ENCODE measurements around the gene CEP135. TPM values are rescaled to one million over a fixed set of nuclear protein-coding genes. Genes with fewer than 3 reads are reported as not detected.

The CEP135 gene
- total RNA-seq, 1 experiment from 2014 or later = 8.0 TPM

GRCh38 chr4:55912249-55912648 is 36.5 kb upstream of the CEP135 start:
- TF ChIP-seq CTCF (IDR thresholded peaks at IDR 0.05; ENCODE audit: unreplicated experiment) = no peak

DNA sequence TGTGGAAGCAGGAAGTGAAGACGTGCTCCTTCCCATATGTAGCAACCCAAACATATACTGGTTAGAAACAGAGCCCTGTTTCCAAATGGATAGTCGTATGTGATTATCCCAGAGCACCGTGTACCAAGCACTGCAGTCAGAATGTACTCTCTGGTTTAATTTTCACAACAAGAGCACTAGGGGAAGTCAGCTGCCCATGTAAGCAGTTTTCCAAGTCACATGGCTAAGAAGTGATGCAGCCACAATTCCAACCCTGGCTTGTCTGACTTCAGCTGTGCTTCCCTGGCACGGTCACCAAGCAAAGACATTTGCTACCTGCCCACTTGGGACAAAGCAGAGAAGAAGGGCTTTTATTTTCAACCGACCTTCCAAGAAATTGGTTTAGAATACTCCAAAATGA is 28.2 kb upstream of the CEP135 start:
- intact Hi-C loops (cut with micrococcal nuclease; ENCODE audit: unreplicated experiment) = no loop called here
- Mint-ChIP-seq H3K27me3 (ENCODE audit: unreplicated experiment) (no peaks in the 10 kb centered on the region), H3K4me1 (ENCODE audit: low read depth, unreplicated experiment) (no peaks in the 10 kb centered on the region), H3K36me3 (ENCODE audit: insufficient read depth, unreplicated experiment) (no peaks in the 10 kb centered on the region), H3K4me3 (ENCODE audit: low read depth, unreplicated experiment) (no peak overlapping the region), H3K9me3 (ENCODE audit: low read depth, unreplicated experiment) (peaks cover 6% of the 10 kb centered on the region), H3K27ac (ENCODE audit: unreplicated experiment) (no peak overlapping the region)
- CTCF ChIA-PET = interaction anchor here (0.6 kb wide), 1 partner anchor 186 kb away, joined by 4 read pairs; no protein-coding TSS in a partner anchor
- BruUV-seq (replicated peaks) = no TSS peak
- no peak for DNase-seq
- TF ChIP-seq CTCF (IDR thresholded peaks at IDR 0.05; ENCODE audit: unreplicated experiment) = no peak

More at GRCh38 chr4:55912249-55912648, 36.5 kb upstream of the CEP135 start:
- Mint-ChIP-seq H3K4me1 (ENCODE audit: low read depth, unreplicated experiment) (no peaks in the 10 kb centered on the region), H3K9me3 (ENCODE audit: low read depth, unreplicated experiment) (no peaks in the 10 kb centered on the region), H3K4me3 (ENCODE audit: low read depth, unreplicated experiment) (no peak overlapping the region), H3K27me3 (ENCODE audit: unreplicated experiment) (no peaks in the 10 kb centered on the region), H3K36me3 (ENCODE audit: insufficient read depth, unreplicated experiment) (no peaks in the 10 kb centered on the region), H3K27ac (ENCODE audit: unreplicated experiment) (no peak overlapping the region)
- intact Hi-C loops (cut with micrococcal nuclease; ENCODE audit: unreplicated experiment) = no loop called here
- CTCF ChIA-PET = no interaction called here
- BruUV-seq (replicated peaks) = no TSS peak
- DNase-seq = no peak

- Mint-ChIP-seq H3K36me3 (ENCODE audit: insufficient read depth, unreplicated experiment) (no peaks in the 10 kb centered on the region), H3K27me3 (ENCODE audit: unreplicated experiment) (no peaks in the 10 kb centered on the region), H3K4me3 (ENCODE audit: low read depth, unreplicated experiment) (no peak overlapping the region), H3K27ac (ENCODE audit: unreplicated experiment) (no peak overlapping the region), H3K4me1 (ENCODE audit: low read depth, unreplicated experiment) (no peaks in the 10 kb centered on the region), H3K9me3 (ENCODE audit: low read depth, unreplicated experiment) (peaks cover 6% of the 10 kb centered on the region)
- no peak for DNase-seq
- CTCF ChIA-PET = no interaction called here
- BruUV-seq (replicated peaks) = no TSS peak
- TF ChIP-seq CTCF (IDR thresholded peaks at IDR 0.05; ENCODE audit: unreplicated experiment) = no peak
- intact Hi-C loops (cut with micrococcal nuclease; ENCODE audit: unreplicated experiment) = no loop called here
These were observed 27.7 kb upstream of the CEP135 start for GRCh38 chr4:55921093-55921492.

DNA sequence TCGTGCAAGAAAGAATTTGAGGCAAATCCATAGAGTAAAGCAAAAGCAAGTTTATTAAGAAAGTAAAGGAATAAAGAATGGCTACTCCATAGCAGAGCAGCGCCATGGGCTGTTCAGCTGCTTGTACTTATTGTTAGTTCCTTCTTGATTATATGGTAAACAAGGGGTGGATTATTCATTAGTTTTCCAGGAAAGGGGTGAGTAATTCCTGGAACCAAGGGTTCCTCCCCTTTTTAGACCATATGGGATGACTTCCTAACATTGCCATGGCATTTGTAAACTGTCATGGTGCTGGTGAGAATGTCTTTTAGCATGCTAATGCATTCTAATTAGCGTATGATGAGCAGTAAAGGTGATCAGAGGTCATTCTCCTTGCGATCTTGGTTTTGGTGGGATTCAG is 23.5 kb upstream of the CEP135 start:
- CTCF ChIA-PET = no interaction called here
- Mint-ChIP-seq H3K27ac (ENCODE audit: unreplicated experiment) (no peak overlapping the region), H3K36me3 (ENCODE audit: insufficient read depth, unreplicated experiment) (no peaks in the 10 kb centered on the region), H3K9me3 (ENCODE audit: low read depth, unreplicated experiment) (no peaks in the 10 kb centered on the region), H3K27me3 (ENCODE audit: unreplicated experiment) (no peaks in the 10 kb centered on the region), H3K4me1 (ENCODE audit: low read depth, unreplicated experiment) (no peaks in the 10 kb centered on the region), H3K4me3 (ENCODE audit: low read depth, unreplicated experiment) (no peak overlapping the region)
- intact Hi-C loops (cut with micrococcal nuclease; ENCODE audit: unreplicated experiment) = no loop called here
- no TSS peak for BruUV-seq (replicated peaks)
- no peak for DNase-seq
- TF ChIP-seq CTCF (IDR thresholded peaks at IDR 0.05; ENCODE audit: unreplicated experiment) = no peak
